Measurements from ENCODE around the gene AKT3.

DNA sequence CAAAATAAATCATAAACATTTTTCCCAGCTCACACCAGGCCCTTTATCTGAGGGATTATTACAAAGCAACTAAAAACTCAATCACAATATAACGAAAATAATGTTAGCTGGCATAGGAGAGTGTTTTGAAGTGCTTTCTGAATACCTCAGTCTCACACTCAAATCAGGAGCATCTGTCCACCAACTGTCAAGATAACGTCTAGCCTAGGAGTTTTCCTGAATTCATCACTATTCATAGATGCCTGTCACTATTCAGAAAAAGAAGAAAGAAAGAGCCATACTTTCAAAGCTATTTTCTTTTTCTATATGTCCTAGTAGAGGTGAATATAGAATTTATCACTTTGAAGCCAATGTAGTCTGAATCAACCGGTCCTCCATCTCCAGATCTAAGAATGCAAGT, 127.0 kb downstream of the AKT3 start:
- TF ChIP-seq, protein P1, sequence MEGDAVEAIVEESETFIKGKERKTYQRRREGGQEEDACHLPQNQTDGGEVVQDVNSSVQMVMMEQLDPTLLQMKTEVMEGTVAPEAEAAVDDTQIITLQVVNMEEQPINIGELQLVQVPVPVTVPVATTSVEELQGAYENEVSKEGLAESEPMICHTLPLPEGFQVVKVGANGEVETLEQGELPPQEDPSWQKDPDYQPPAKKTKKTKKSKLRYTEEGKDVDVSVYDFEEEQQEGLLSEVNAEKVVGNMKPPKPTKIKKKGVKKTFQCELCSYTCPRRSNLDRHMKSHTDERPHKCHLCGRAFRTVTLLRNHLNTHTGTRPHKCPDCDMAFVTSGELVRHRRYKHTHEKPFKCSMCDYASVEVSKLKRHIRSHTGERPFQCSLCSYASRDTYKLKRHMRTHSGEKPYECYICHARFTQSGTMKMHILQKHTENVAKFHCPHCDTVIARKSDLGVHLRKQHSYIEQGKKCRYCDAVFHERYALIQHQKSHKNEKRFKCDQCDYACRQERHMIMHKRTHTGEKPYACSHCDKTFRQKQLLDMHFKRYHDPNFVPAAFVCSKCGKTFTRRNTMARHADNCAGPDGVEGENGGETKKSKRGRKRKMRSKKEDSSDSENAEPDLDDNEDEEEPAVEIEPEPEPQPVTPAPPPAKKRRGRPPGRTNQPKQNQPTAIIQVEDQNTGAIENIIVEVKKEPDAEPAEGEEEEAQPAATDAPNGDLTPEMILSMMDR (IDR thresholded peaks at IDR 0.05; ENCODE audit: control extremely low read depth in 1 of 3, insufficient read depth in 1 of 3, low read depth in 1 of 3, low read length in 3 of 3): no peak
- TF ChIP-seq SP4 (IDR thresholded peaks at IDR 0.05; ENCODE audit: low read length): no peak

All from H1 (cell line).